Measurements from ENCODE around the gene FNDC3B.

The FNDC3B gene

GRCh38 chr3:172320468-172320867, 281.1 kb downstream of the FNDC3B start:
- Histone ChIP-seq H3K9me3 (ENCODE audit: insufficient read depth, low read length) (no peaks in the 10 kb centered on the region), H3K9ac (ENCODE audit: low read length) (no peak overlapping the region), H3K79me2 (ENCODE audit: insufficient read depth, low read length) (no peaks in the 10 kb centered on the region), H3K4me2 (ENCODE audit: low read depth, low read length, poor library complexity, severe bottlenecking) (no peak overlapping the region), H2AFZ (ENCODE audit: low read depth, low read length, severe bottlenecking) (no peak overlapping the region), H3K27me3 (ENCODE audit: low read length) (no peaks in the 10 kb centered on the region), H3K36me3 (ENCODE audit: low read length) (no peaks in the 10 kb centered on the region), H3K4me3 (ENCODE audit: insufficient read depth, low read length, poor library complexity, severe bottlenecking) (no peak overlapping the region), H3F3A (ENCODE audit: insufficient read depth) (no peaks in the 10 kb centered on the region), H3K27ac (ENCODE audit: low read depth, low read length) (no peak overlapping the region), H3K9me2 (replicated peaks; ENCODE audit: insufficient read depth, low read length) (no peaks in the 10 kb centered on the region), H4K20me1 (ENCODE audit: low read depth, low read length) (no peaks in the 10 kb centered on the region)
- TF ChIP-seq EZH2phosphoT487 (conservative IDR thresholded peaks at IDR 0.05; ENCODE audit: low read length) (no peak), CTCF (IDR thresholded peaks at IDR 0.05; ENCODE audit: insufficient read depth, low read length, poor library complexity, severe bottlenecking) (no peak)

- Histone ChIP-seq H3K9ac (ENCODE audit: low read length) (no peak overlapping the region), H3K27ac (ENCODE audit: low read depth, low read length) (no peak overlapping the region), H3K36me3 (ENCODE audit: low read length) (no peaks in the 10 kb centered on the region), H3K79me2 (ENCODE audit: insufficient read depth, low read length) (no peaks in the 10 kb centered on the region), H4K20me1 (ENCODE audit: low read depth, low read length) (no peaks in the 10 kb centered on the region), H3K4me2 (ENCODE audit: low read depth, low read length, poor library complexity, severe bottlenecking) (no peak overlapping the region), H3K4me3 (ENCODE audit: insufficient read depth, low read length, poor library complexity, severe bottlenecking) (no peak overlapping the region), H3F3A (ENCODE audit: insufficient read depth) (no peaks in the 10 kb centered on the region), H2AFZ (ENCODE audit: low read depth, low read length, severe bottlenecking) (no peak overlapping the region), H3K9me3 (ENCODE audit: insufficient read depth, low read length) (no peaks in the 10 kb centered on the region), H3K9me2 (replicated peaks; ENCODE audit: insufficient read depth, low read length) (no peaks in the 10 kb centered on the region), H3K27me3 (ENCODE audit: low read length) (no peaks in the 10 kb centered on the region)
- TF ChIP-seq CTCF (IDR thresholded peaks at IDR 0.05; ENCODE audit: insufficient read depth, low read length, poor library complexity, severe bottlenecking) (no peak), EZH2phosphoT487 (conservative IDR thresholded peaks at IDR 0.05; ENCODE audit: low read length) (no peak)
Observed at GRCh38 chr3:172321035-172321434, 281.7 kb downstream of the FNDC3B start.

- no peak overlapping the region for H3K27ac ChIP-seq (ENCODE audit: low read depth, low read length)
- no peak overlapping the region for H3K9ac ChIP-seq (ENCODE audit: low read length)
- H3K36me3 ChIP-seq (ENCODE audit: low read length): no peaks in the 10 kb centered on the region
- H3K9me2 ChIP-seq (replicated peaks; ENCODE audit: insufficient read depth, low read length): no peaks in the 10 kb centered on the region
- TF ChIP-seq CTCF (IDR thresholded peaks at IDR 0.05; ENCODE audit: insufficient read depth, low read length, poor library complexity, severe bottlenecking) (no peak), EZH2phosphoT487 (conservative IDR thresholded peaks at IDR 0.05; ENCODE audit: low read length) (no peak)
- H3K79me2 ChIP-seq (ENCODE audit: insufficient read depth, low read length): no peaks in the 10 kb centered on the region
- H3K4me2 ChIP-seq (ENCODE audit: low read depth, low read length, poor library complexity, severe bottlenecking): no peak overlapping the region
- H3F3A ChIP-seq (ENCODE audit: insufficient read depth): no peaks in the 10 kb centered on the region
- no peaks in the 10 kb centered on the region for H3K9me3 ChIP-seq (ENCODE audit: insufficient read depth, low read length)
- H3K4me3 ChIP-seq (ENCODE audit: insufficient read depth, low read length, poor library complexity, severe bottlenecking): no peak overlapping the region
- H4K20me1 ChIP-seq (ENCODE audit: low read depth, low read length): no peaks in the 10 kb centered on the region
- no peak overlapping the region for H2AFZ ChIP-seq (ENCODE audit: low read depth, low read length, severe bottlenecking)
- no peaks in the 10 kb centered on the region for H3K27me3 ChIP-seq (ENCODE audit: low read length)
Observed at GRCh38 chr3:172323894-172324610, 284.7 kb downstream of the FNDC3B start.

All from SU-DHL-6 (cell line).